Lower lobe of right lung (tissue), 2 donors: ENCODE results near the gene MC5R. TPM values are rescaled to one million over a fixed set of nuclear protein-coding genes. Genes with fewer than 3 reads are reported as not detected.

Source experiments
- ATAC-seq, 2 donors: fragments of 200-7000 bp; cut with Tn5 transposase; one replicate each; pipeline ENCODE4 v1.9.1; 2020 to 2022; ENCODE audit warnings: mild to moderate bottlenecking in 2 of 2, moderate library complexity in 2 of 2
- DNase-seq: peaks from one replicate; pipeline ENCODE4 v3.0.0-alpha.2; 2020
- H3K27ac ChIP-seq: fragments of 200-600 bp; one replicate; pipeline ENCODE4 v1.8.0; 2022
- H3K27me3 ChIP-seq: fragments of 200-600 bp; one replicate; pipeline ENCODE4 v1.8.0; 2022; ENCODE audit warnings: low read depth
- H3K36me3 ChIP-seq: fragments of 200-600 bp; one replicate; pipeline ENCODE4 v1.8.0; 2022; ENCODE audit warnings: mild to moderate bottlenecking
- H3K4me1 ChIP-seq: fragments of 200-600 bp; one replicate; pipeline ENCODE4 v1.8.0; 2022
- H3K4me3 ChIP-seq: fragments of 200-600 bp; one replicate; pipeline ENCODE4 v1.8.0; 2022; ENCODE audit warnings: mild to moderate bottlenecking
- H3K9me3 ChIP-seq: fragments of 200-600 bp; one replicate; pipeline ENCODE4 v1.8.0; 2022
- intact Hi-C: fragments of 100-400 bp; cut with DNase I; formaldehyde crosslinking; loops from one replicate; pipeline ENCODE4 v1.11.0; 2022
- total RNA-seq: library from RNA; stranded (reverse); fragmentation: NEBNext Ultra II Directional; extraction: Animal tissue kit (Norgen Biotek cat#: 25700); gene quantifications from one replicate; pipeline ENCODE4 v1.2.1, GENCODE V29; 2021
- TF ChIP-seq, protein P1 (sequence below): fragments of 200-600 bp; IDR thresholded peaks from one replicate; pipeline ENCODE4 v1.8.0; 2022; ENCODE audit warnings: antibody characterized with exemption, mild to moderate bottlenecking
- donor health status: DM: no; HTN: yes; CAD: no; lungs with severe emphysema.

MC5R gene
- total RNA-seq, 1 donor from 2014 or later: not detected

DNA sequence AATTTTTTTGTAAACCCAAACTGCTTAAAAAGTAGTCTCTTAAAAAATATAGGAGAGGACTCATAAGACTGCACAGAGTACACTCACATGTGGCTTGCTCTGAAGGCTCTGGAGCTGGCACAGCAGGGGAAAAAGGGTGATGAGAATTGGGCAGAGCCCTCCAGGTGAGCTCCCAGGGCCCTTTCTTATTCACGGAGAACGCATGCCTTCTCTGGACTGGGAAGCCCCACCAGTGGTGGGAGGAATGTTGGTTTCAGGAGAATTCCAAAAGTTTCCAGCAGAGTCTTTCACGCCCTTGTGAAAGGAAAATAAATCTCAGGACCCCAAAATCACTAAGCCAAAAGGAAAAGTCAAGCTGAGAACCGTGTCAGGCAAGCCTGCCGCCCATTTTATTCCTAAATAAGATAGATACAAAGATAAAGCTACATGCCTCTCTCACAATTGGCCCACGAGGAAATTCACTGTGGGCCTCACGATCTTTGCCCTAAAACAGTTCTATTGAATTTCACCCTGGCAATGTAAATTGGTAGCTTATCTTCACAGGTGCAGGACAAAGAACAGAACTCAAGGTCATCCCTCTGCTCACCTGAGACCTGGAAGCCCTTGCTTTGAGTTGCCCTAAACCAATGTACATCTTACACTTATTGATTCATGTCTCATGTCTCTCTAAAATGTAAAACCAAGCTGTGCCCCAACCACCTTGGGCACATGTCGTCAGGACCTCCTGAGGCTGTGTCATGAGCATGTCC lies 15.5 kb upstream of the MC5R start:
- ATAC-seq (no peak), DNase-seq (no peak)

DNA sequence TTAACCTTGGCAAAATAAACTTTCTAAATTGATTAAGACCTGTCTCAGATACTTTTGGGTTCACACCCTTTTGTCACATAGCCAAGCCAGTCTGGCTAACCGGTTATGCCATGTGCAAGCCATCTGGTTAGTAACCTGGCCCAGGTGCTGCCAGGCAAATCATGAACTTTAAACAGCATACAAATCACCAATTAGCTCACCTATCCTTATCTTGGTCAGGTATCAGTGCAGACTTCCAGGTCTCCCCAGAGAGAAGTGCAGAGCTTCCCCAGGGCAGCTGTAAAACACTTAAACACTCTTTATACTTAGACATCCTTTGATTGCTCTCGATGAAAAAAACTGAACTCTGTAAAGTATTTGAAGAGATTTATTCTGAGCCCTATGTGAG lies 14.9 kb upstream of the MC5R start:
- Histone ChIP-seq H3K27ac (no peak overlapping the region), H3K4me1 (no peaks in the 10 kb centered on the region), H3K27me3 (peaks cover 4% of the 10 kb centered on the region), H3K36me3 (no peaks in the 10 kb centered on the region), H3K9me3 (no peaks in the 10 kb centered on the region), H3K4me3 (no peak overlapping the region)
- TF ChIP-seq, protein P1, sequence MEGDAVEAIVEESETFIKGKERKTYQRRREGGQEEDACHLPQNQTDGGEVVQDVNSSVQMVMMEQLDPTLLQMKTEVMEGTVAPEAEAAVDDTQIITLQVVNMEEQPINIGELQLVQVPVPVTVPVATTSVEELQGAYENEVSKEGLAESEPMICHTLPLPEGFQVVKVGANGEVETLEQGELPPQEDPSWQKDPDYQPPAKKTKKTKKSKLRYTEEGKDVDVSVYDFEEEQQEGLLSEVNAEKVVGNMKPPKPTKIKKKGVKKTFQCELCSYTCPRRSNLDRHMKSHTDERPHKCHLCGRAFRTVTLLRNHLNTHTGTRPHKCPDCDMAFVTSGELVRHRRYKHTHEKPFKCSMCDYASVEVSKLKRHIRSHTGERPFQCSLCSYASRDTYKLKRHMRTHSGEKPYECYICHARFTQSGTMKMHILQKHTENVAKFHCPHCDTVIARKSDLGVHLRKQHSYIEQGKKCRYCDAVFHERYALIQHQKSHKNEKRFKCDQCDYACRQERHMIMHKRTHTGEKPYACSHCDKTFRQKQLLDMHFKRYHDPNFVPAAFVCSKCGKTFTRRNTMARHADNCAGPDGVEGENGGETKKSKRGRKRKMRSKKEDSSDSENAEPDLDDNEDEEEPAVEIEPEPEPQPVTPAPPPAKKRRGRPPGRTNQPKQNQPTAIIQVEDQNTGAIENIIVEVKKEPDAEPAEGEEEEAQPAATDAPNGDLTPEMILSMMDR: no peak
- DNase-seq (no peak), ATAC-seq (no peak)
- intact Hi-C loops: no loop called here

More for the DNA sequence above, 15.5 kb upstream of the MC5R start:
- no peaks in the 10 kb centered on the region for H3K4me1 ChIP-seq
- TF ChIP-seq, protein P1: no peak
- peaks cover 5% of the 10 kb centered on the region for H3K27me3 ChIP-seq
- intact Hi-C loops: no loop called here
- no peaks in the 10 kb centered on the region for H3K36me3 ChIP-seq
- H3K4me3 ChIP-seq: no peak overlapping the region
- no peaks in the 10 kb centered on the region for H3K9me3 ChIP-seq
- H3K27ac ChIP-seq: no peak overlapping the region

DNA sequence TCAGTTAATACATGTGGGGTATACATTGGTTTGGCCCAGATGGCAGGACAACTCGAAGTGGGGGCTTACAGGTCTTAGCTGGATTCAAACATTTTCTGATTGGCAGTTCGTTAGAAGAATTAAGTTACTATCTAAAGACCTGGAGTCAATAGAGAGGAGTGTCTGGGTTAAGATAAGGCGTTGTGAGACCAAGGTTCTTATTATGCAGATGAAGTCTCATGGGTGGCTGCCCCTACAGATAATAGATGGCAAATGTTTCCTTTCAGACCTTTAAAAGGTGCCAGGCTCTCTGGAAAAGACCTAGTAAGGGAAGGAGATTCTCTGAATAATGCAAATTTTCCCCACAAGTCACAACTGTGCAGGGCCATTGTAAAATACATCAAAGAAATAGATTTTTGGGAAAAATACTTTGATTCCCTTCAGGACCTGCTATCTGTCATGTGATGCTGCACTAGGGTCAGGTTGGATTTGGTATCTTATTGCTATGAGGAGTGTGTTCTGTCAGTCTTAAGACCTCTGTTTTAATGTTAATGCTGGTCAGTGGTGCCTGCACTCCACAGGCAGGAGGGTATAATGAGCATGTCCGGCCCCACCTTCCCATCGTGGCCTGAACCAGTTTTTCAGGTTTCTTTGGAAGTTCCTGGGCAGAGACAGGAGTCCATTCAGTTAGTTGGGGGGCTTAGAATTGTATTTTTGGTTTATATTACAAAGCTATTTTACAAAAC lies 14.3 kb upstream of the MC5R start:
- intact Hi-C loops: no loop called here
- H3K4me1 ChIP-seq: no peaks in the 10 kb centered on the region
- H3K36me3 ChIP-seq: no peaks in the 10 kb centered on the region
- H3K27me3 ChIP-seq: peaks cover 4% of the 10 kb centered on the region
- DNase-seq: no peak
- H3K9me3 ChIP-seq: no peaks in the 10 kb centered on the region
- no peak overlapping the region for H3K4me3 ChIP-seq
- no peak overlapping the region for H3K27ac ChIP-seq
- ATAC-seq: peak in 1 of 2 donors; percentile 43
- TF ChIP-seq, protein P1: no peak

DNA sequence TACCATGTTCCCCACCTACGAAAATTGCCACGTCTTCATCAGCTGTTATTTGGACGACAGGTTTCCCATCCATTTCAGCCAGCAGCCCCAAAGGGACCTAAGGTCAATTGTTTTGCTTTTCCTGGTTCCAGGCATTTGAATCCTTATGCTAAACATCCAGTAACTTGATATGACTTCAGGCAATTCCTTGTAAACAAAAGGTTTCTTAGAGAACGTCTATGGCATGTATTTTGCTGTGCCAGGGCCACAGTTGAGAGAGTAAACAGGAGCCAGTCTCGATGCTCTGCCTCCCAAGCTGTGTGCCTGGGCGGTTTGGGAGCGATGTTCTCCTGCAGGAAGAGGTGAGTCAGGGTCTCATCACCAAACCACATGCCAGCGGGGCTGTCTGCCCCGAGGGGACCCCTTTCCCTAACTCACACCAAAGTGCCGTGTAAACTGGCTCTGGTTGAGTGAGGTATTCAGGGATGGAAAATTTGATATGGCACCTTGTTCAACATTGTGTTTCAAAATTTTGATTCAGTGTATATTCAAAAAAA lies 12.9 kb upstream of the MC5R start:
- H3K4me1 ChIP-seq: no peaks in the 10 kb centered on the region
- intact Hi-C loops: no loop called here
- no peaks in the 10 kb centered on the region for H3K36me3 ChIP-seq
- H3K4me3 ChIP-seq: no peak overlapping the region
- no peaks in the 10 kb centered on the region for H3K9me3 ChIP-seq
- TF ChIP-seq, protein P1: no peak
- peaks cover 4% of the 10 kb centered on the region for H3K27me3 ChIP-seq
- H3K27ac ChIP-seq: no peak overlapping the region
- ATAC-seq (no peak), DNase-seq (no peak)

DNA sequence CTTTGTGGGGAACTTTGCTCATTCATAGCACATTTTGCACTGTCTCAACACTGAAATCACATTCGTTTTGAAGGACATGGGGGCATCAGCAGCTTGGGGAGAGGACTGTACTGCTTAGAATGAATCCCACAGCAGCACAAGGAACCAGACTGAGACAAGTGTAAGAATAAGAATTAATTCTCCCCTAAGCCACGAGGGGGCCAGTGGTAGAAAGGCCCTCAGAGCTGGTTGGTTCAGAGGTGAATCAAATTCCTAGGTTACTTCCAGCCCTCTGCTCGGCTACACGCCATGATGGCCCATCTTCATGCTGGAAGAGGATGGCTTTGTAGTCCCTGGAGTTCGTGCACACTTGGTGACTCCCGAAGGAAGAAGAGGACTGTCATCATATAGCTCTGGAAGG lies 12.0 kb upstream of the MC5R start:
- Histone ChIP-seq H3K9me3 (no peaks in the 10 kb centered on the region), H3K4me3 (no peak overlapping the region), H3K4me1 (no peaks in the 10 kb centered on the region), H3K27me3 (peaks cover 4% of the 10 kb centered on the region), H3K27ac (no peak overlapping the region), H3K36me3 (no peaks in the 10 kb centered on the region)
- ATAC-seq (no peak), DNase-seq (no peak)
- TF ChIP-seq, protein P1: no peak
- intact Hi-C loops: no loop called here
